Measurements from ENCODE around the gene CNTROB.
"Not testable (repeated sequence)": the region's sequence is repeated elsewhere in the genome, so short reads cannot be mapped to it uniquely, and the experiment has no call there.

Gene CNTROB

GRCh38 chr17:7945651-7946050 is 13.6 kb downstream of the CNTROB start:
- no peak for ATAC-seq
- DNase-seq: no peak

GRCh38 chr17:7946441-7946840 is 14.4 kb downstream of the CNTROB start:
- ATAC-seq (no peak), DNase-seq (no peak)

GRCh38 chr17:7947651-7948050 is 15.6 kb downstream of the CNTROB start:
- DNase-seq: no peak
- no peak for ATAC-seq

- ATAC-seq (no peak), DNase-seq (no peak)
These were observed 18.6 kb downstream of the CNTROB start for GRCh38 chr17:7950578-7950977.

- DNase-seq: peak; percentile 22
- peak; percentile 87 for ATAC-seq
These were observed 19.3 kb downstream of the CNTROB start for GRCh38 chr17:7951143-7951792.

- DNase-seq, ATAC-seq: not testable (repeated sequence)
These were observed 21.3 kb downstream of the CNTROB start for GRCh38 chr17:7953266-7953665.

- no peak for ATAC-seq
- no peak for DNase-seq
These were observed 23.6 kb downstream of the CNTROB start for GRCh38 chr17:7955414-7956227.

- no peak for ATAC-seq
- DNase-seq: no peak
These were observed 24.4 kb downstream of the CNTROB start for GRCh38 chr17:7956228-7956965.

GRCh38 chr17:7959503-7960253 is 27.7 kb downstream of the CNTROB start:
- ATAC-seq (no peak), DNase-seq (no peak)

- DNase-seq: no peak
- no peak for ATAC-seq
These were observed 29.4 kb downstream of the CNTROB start for GRCh38 chr17:7961421-7961820.

- no peak for ATAC-seq
These were observed 35.7 kb downstream of the CNTROB start for GRCh38 chr17:7967751-7968150.

GRCh38 chr17:7969433-7969832 is 37.4 kb downstream of the CNTROB start:
- DNase-seq (no peak), ATAC-seq (no peak)

More at GRCh38 chr17:7967751-7968150, 35.7 kb downstream of the CNTROB start:
- no peak for DNase-seq

GRCh38 chr17:7971651-7972050 is 39.6 kb downstream of the CNTROB start:
- ATAC-seq: no peak
- DNase-seq: no peak

- DNase-seq: no peak
These were observed 40.3 kb downstream of the CNTROB start for GRCh38 chr17:7972131-7972785.

GRCh38 chr17:7974638-7975131 is 42.7 kb downstream of the CNTROB start:
- DNase-seq (no peak), ATAC-seq (no peak)

More at GRCh38 chr17:7972131-7972785, 40.3 kb downstream of the CNTROB start:
- no peak for ATAC-seq

GRCh38 chr17:7977039-7977438 is 45.0 kb downstream of the CNTROB start:
- no peak for DNase-seq

GRCh38 chr17:7977805-7978204 is 45.8 kb downstream of the CNTROB start:
- DNase-seq (no peak), ATAC-seq (no peak)

More at GRCh38 chr17:7977039-7977438, 45.0 kb downstream of the CNTROB start:
- ATAC-seq: no peak

GRCh38 chr17:7982173-7982572 is 50.2 kb downstream of the CNTROB start:
- DNase-seq (no peak), ATAC-seq (no peak)

- DNase-seq: no peak
- ATAC-seq: no peak
These were observed 50.7 kb downstream of the CNTROB start for GRCh38 chr17:7982666-7983065.

GRCh38 chr17:7984904-7985303 is 52.9 kb downstream of the CNTROB start:
- no peak for ATAC-seq
- DNase-seq: no peak

Measured in stimulated activated naive CD8-positive, alpha-beta T cell treated with anti-CD3 and anti-CD28 coated beads, Interleukin-15, Interleukin-2, amounts not matched to agents 100 U/mL and 50 U/mL, for 24 hours (primary cell).